ENCODE data around the gene POLA1.

The POLA1 gene

DNA sequence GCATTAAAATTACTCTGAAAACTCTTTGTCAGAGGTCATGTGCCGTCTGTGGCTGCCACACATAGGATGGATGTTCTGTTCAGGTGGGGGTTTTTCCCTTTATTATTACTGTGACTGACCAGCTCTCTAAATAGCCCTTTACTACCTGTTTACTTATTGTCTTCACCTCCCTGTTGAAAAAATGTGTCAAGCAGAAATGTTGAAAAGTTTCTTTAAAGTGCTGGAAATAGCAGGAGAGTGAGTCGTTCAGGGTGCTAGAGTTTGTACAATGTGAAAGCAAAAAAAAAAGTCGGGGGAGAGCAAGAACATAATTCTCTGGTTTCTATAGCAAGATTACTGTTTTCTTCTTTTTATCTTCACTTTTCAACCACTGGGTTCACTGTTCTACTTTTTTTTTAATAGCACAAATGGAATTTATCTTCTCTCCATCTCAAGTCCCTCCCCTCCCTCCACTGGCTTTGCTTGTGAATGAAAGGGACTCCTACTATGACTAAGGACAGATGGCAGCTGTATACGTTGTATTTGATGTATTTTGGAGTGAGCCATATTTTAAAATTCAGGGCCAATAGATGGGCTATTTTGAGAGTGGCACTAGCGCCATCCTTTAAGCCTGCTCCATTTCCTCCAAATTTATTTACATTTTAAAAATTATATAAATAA is 288.7 kb downstream of the POLA1 start:
- DNase-seq (ENCODE audit: low spot score) = no peak

DNA sequence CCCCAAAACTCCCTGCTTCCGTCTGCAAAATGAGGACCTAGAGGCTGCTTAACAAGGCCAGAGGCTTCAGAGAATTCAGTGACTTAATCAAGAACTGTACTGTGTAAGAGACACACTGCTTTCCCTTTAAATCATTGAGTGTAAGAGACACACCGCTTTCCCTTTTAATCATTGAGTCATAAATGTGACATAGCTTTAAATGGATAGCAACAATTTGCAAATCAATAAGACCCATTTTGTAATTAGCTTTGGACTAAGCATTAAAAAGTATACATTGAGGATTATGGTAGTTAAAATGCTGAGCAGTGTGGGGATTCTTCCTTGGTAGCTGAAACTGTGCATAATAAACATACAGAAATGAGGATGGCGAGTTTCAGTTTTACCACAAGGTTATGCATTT is 290.2 kb downstream of the POLA1 start:
- DNase-seq (ENCODE audit: low spot score) = no peak

DNA sequence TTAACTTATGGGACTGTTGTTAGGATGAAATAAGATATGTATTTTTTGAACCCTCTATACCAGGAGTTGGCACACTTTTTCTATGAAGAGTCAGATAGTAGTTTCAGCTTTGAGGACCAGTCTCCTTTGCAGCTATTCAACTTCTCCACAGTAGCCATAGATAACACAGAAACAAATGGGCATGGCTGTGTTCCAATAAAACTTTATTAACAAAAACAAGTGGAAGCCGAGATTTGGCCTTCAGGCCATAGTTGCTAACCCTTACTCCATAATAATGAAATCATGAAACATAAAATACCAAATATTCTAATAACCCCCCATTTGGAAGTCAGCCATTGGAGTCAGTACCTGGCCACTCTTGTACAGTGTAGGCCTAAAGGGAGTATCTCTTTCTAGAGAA is 291.4 kb downstream of the POLA1 start:
- DNase-seq (ENCODE audit: low spot score) = no peak

DNA sequence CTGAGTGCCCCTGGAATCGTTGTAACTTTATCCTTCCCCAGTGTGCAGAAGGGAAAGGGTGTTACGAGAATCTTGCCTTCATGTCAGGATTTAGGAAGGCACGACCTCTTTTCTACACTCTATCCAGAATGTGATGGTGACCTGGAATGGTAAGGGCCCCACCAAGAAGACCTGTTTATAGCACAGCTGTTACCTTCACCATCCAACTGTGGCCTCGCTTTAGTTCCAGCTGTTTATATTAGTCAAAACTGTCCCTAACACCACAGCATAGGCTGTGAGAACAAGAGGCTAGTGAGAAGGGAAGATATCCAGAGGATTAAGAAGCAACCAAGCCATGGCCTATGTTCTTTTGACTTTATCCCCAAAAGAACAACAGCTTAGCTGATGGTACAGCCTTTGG is 294.0 kb downstream of the POLA1 start:
- no peak for DNase-seq (ENCODE audit: low spot score)

DNA sequence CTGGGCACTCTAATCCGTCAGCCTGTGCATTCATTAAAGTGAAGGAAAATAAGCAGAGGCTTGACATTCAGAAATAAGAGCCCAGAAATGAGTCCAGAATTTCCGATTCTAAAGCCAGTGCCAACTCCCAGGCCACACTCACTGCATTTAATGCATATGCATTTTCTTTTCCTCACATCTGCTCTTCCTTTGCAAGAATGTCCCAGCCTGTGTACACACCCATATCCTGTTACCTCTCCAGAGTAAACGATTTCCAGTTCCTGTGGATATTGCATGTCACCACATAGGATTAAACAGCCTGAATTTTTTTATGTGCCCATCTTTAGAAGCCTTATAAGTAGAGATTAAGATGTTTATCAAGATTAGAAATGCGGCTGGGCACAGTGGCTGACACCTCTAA is 294.6 kb downstream of the POLA1 start:
- no peak for DNase-seq (ENCODE audit: low spot score)

- DNase-seq (ENCODE audit: low spot score) = no peak
These were observed 296.8 kb downstream of the POLA1 start for GRCh38 chrX:24990535-24990934.

GRCh38 chrX:24993879-24994278 is 300.2 kb downstream of the POLA1 start:
- no peak for DNase-seq (ENCODE audit: low spot score)

- DNase-seq (ENCODE audit: low spot score) = no peak
These were observed 302.5 kb downstream of the POLA1 start for GRCh38 chrX:24996096-24996709.

- DNase-seq (ENCODE audit: low spot score) = no peak
These were observed 305.8 kb downstream of the POLA1 start for GRCh38 chrX:24999511-24999910.

GRCh38 chrX:25001808-25002660 is 308.3 kb downstream of the POLA1 start:
- DNase-seq (ENCODE audit: low spot score) = no peak

- no peak for DNase-seq (ENCODE audit: low spot score)
These were observed 308.9 kb downstream of the POLA1 start for GRCh38 chrX:25002661-25003020.

DNA sequence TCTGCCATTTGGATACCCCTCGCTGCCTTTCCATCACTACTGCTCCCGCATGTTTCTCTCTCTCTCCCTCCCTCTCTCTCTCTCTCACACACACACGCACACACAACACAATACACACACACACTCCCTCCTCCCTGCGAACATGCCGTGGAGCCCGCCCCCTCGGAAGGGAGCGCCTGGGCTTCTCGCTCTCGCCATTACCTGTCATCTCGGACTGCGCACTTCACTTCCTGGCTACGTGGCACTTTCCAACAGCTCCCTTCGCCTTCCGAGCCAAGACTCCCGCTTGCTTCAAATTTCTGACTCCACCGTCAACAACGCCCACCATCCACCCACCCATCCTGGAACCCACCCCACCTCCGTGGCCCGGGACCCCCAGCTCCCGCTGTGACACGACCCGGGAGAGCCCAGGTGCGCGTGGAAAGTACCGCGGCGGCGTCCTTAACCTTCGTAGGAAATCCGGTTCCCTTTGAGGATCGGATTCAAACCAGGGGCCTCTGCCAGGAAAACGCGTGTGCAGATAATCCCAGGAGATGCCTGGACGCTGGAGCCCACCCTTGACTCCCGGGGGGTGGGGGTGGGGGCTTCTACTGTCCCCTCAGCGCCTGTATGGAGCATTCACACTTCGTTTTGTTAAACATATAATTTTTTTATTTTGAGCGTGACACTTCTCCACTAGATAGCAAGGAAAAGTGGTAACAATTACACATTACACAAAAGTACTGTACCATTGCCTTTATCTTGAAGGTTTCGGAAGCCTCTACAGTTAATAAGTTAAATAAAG is 309.5 kb downstream of the POLA1 start:
- no peak for DNase-seq (ENCODE audit: low spot score)

GRCh38 chrX:25004040-25004439 is 310.3 kb downstream of the POLA1 start:
- DNase-seq (ENCODE audit: low spot score) = no peak

GRCh38 chrX:25004485-25005032 is 310.8 kb downstream of the POLA1 start:
- no peak for DNase-seq (ENCODE audit: low spot score)

GRCh38 chrX:25005034-25005381 is 311.3 kb downstream of the POLA1 start:
- DNase-seq (ENCODE audit: low spot score) = no peak

GRCh38 chrX:25005382-25006185 is 311.9 kb downstream of the POLA1 start:
- no peak for DNase-seq (ENCODE audit: low spot score)

GRCh38 chrX:25006586-25007058 is 312.9 kb downstream of the POLA1 start:
- no peak for DNase-seq (ENCODE audit: low spot score)

DNA sequence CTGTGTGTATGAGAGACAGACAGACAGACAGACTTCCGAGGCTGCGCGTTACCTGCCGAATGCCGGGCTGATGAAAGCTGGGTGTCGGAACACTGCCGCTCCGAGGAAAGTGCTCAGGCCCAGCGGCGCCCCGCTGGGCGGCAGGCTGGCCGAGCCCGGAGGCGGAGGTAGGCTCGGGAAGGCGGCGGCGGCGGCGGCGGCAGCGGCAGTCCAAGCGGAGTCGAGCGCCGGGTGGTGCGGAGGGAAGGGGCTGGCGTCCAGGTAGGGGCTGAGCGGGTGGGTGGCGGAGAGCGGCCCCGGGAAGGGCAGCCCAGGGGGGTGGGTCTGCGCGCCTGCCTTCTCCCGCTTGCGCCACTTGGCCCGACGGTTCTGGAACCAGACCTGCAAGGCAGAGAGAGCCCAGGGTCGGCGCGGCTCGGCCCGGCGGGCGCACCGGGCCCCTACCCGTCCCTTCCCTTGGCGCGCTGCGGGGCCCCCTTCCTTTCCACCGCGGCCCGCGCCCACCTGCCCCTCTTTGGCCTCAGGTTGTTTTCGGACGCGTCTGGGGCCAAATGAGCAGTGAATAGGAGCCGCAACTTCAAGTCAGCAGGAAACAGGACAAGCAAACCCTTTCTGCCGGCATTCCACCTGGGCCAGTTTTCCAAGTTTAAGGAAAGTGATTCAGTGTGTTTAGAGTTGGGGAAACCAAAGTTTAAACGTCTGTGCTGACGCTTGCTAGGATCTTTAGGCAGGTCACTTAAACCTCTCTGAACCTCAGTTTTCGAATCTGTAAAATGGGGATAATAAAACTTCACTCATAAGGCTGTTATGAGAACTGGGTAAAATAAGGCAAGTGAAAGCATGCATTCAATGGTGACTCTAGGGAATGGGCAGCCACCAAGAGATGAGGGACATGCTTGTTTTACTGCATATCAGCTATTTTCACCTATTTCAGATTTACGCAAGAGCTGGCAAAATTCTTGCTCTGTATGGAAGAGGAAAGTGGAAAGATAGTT is 313.6 kb downstream of the POLA1 start:
- DNase-seq (ENCODE audit: low spot score) = no peak

GRCh38 chrX:25009407-25009806 is 315.7 kb downstream of the POLA1 start:
- DNase-seq (ENCODE audit: low spot score) = no peak

All from NAMALWA (cell line).